ENCODE results near the gene WDR87.

The WDR87 gene

GRCh38 chr19:37954421-37954874, 48.1 kb upstream of the WDR87 start (continued):
- TF ChIP-seq ZXDB (tag by site-specific recombination; IDR thresholded peaks at IDR 0.05): no peak
- peak; percentile 16; the same call in 1 of the 2 replicates for TF ChIP-seq ZNF449 (tag by site-specific recombination; IDR thresholded peaks at IDR 0.05)
- TF ChIP-seq MZF1 (tag by site-specific recombination; IDR thresholded peaks at IDR 0.05; ENCODE audit: borderline replicate concordance): no peak
- TF ChIP-seq, protein P1, sequence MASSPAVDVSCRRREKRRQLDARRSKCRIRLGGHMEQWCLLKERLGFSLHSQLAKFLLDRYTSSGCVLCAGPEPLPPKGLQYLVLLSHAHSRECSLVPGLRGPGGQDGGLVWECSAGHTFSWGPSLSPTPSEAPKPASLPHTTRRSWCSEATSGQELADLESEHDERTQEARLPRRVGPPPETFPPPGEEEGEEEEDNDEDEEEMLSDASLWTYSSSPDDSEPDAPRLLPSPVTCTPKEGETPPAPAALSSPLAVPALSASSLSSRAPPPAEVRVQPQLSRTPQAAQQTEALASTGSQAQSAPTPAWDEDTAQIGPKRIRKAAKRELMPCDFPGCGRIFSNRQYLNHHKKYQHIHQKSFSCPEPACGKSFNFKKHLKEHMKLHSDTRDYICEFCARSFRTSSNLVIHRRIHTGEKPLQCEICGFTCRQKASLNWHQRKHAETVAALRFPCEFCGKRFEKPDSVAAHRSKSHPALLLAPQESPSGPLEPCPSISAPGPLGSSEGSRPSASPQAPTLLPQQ (tag by site-specific recombination; IDR thresholded peaks at IDR 0.05): no peak; the same call in 1 of the 2 replicates
- no peak for TF ChIP-seq ZNF549 (tag by site-specific recombination; IDR thresholded peaks at IDR 0.05)
- TF ChIP-seq IKZF3 (tag by site-specific recombination; IDR thresholded peaks at IDR 0.05): peak; percentile 34; the same call in 1 of the 2 replicates
- TF ChIP-seq ZNF501 (tag by site-specific recombination; IDR thresholded peaks at IDR 0.05): no peak
- TF ChIP-seq ZBTB21 (tag by site-specific recombination; IDR thresholded peaks at IDR 0.05): no peak
- TF ChIP-seq ZNF792 (tag by site-specific recombination; IDR thresholded peaks at IDR 0.05): no peak
- TF ChIP-seq ZNF211 (tag by site-specific recombination; IDR thresholded peaks at IDR 0.05; ENCODE audit: low read depth): no peak
- TF ChIP-seq ZNF624 (tag by site-specific recombination; IDR thresholded peaks at IDR 0.05): no peak
- no peak for TF ChIP-seq ZNF776 (tag by site-specific recombination; IDR thresholded peaks at IDR 0.05; ENCODE audit: borderline replicate concordance)
- TF ChIP-seq HOXA7 (CRISPR knock-in tag; IDR thresholded peaks at IDR 0.05; ENCODE audit: borderline replicate concordance): no peak
- no peak for TF ChIP-seq INSM2 (tag by site-specific recombination; IDR thresholded peaks at IDR 0.05)
- TF ChIP-seq, protein P2, sequence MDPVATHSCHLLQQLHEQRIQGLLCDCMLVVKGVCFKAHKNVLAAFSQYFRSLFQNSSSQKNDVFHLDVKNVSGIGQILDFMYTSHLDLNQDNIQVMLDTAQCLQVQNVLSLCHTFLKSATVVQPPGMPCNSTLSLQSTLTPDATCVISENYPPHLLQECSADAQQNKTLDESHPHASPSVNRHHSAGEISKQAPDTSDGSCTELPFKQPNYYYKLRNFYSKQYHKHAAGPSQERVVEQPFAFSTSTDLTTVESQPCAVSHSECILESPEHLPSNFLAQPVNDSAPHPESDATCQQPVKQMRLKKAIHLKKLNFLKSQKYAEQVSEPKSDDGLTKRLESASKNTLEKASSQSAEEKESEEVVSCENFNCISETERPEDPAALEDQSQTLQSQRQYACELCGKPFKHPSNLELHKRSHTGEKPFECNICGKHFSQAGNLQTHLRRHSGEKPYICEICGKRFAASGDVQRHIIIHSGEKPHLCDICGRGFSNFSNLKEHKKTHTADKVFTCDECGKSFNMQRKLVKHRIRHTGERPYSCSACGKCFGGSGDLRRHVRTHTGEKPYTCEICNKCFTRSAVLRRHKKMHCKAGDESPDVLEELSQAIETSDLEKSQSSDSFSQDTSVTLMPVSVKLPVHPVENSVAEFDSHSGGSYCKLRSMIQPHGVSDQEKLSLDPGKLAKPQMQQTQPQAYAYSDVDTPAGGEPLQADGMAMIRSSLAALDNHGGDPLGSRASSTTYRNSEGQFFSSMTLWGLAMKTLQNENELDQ (tag by site-specific recombination; IDR thresholded peaks at IDR 0.05; ENCODE audit: low read depth): no peak
- no peak for TF ChIP-seq ZBTB26 (tag by site-specific recombination; optimal IDR thresholded peaks at IDR 0.05)
- TF ChIP-seq, protein P3, sequence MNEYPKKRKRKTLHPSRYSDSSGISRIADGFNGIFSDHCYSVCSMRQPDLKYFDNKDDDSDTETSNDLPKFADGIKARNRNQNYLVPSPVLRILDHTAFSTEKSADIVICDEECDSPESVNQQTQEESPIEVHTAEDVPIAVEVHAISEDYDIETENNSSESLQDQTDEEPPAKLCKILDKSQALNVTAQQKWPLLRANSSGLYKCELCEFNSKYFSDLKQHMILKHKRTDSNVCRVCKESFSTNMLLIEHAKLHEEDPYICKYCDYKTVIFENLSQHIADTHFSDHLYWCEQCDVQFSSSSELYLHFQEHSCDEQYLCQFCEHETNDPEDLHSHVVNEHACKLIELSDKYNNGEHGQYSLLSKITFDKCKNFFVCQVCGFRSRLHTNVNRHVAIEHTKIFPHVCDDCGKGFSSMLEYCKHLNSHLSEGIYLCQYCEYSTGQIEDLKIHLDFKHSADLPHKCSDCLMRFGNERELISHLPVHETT (tag by site-specific recombination; IDR thresholded peaks at IDR 0.05): no peak
- TF ChIP-seq ZBTB48 (tag by site-specific recombination; IDR thresholded peaks at IDR 0.05): no peak; the same call in 1 of the 2 replicates
- TF ChIP-seq ZNF670 (tag by site-specific recombination; IDR thresholded peaks at IDR 0.05; ENCODE audit: low read depth): no peak
- TF ChIP-seq ZNF221 (tag by site-specific recombination; IDR thresholded peaks at IDR 0.05; ENCODE audit: borderline replicate concordance): no peak
- TF ChIP-seq TRIM28 (IDR thresholded peaks at IDR 0.05; ENCODE audit: borderline replicate concordance, low read length): no peak
- TF ChIP-seq ZNF596 (tag by site-specific recombination; IDR thresholded peaks at IDR 0.05): no peak
- 0 out of 2 replicates have a peak, but pooled peaks have one; percentile 33 for TF ChIP-seq ZBTB44 (tag by site-specific recombination; IDR thresholded peaks at IDR 0.05)
- TF ChIP-seq ZNF426 (tag by site-specific recombination; IDR thresholded peaks at IDR 0.05): no peak
- TF ChIP-seq OSR2 (tag by site-specific recombination; IDR thresholded peaks at IDR 0.05): no peak
- TF ChIP-seq ZSCAN4 (tag by site-specific recombination; IDR thresholded peaks at IDR 0.05): no peak
- TF ChIP-seq ZNF837 (tag by site-specific recombination; IDR thresholded peaks at IDR 0.05): no peak
- TF ChIP-seq ZNF302 (tag by site-specific recombination; IDR thresholded peaks at IDR 0.05; ENCODE audit: low read depth): no peak
